Glutamatergic neuron (in vitro differentiated cells): ENCODE results near the gene RNF183. TPM values are rescaled to one million over a fixed set of nuclear protein-coding genes. Genes with fewer than 3 reads are reported as not detected.

Experiments used
- DNase-seq: peaks from one replicate; pipeline ENCODE4 v3.0.0; 2022
- H3K27ac Mint-ChIP-seq: one replicate; pipeline ENCODE4 v1.8.0; 2020; ENCODE audit warnings: mild to moderate bottlenecking, mixed read lengths, inconsistent platforms; ENCODE audit not compliant: unreplicated experiment
- H3K27me3 Mint-ChIP-seq: one replicate; pipeline ENCODE4 v1.8.0; 2020; ENCODE audit warnings: mild to moderate bottlenecking, moderate library complexity, mixed read lengths, inconsistent platforms; ENCODE audit not compliant: unreplicated experiment
- H3K36me3 Mint-ChIP-seq: one replicate; pipeline ENCODE4 v1.8.0; 2020; ENCODE audit warnings: mild to moderate bottlenecking, mixed read lengths, inconsistent platforms; ENCODE audit not compliant: unreplicated experiment
- H3K4me1 Mint-ChIP-seq: one replicate; pipeline ENCODE4 v1.8.0; 2020; ENCODE audit warnings: mild to moderate bottlenecking, low read depth, mixed read lengths, inconsistent platforms; ENCODE audit not compliant: unreplicated experiment
- H3K4me3 Mint-ChIP-seq: one replicate; pipeline ENCODE4 v1.8.0; 2020; ENCODE audit warnings: mild to moderate bottlenecking, mixed read lengths, inconsistent platforms; ENCODE audit not compliant: unreplicated experiment
- H3K9me3 Mint-ChIP-seq: one replicate; pipeline ENCODE4 v1.8.0; 2020; ENCODE audit warnings: mild to moderate bottlenecking, moderate library complexity, mixed read lengths, inconsistent platforms; ENCODE audit not compliant: unreplicated experiment
- total RNA-seq: library from RNA; stranded (reverse); fragmentation: NEBNext Ultra II Directional; extraction: Animal tissue kit (Norgen Biotek cat#: 25700); gene quantifications from one replicate; pipeline ENCODE4 v1.2.1, GENCODE V29; 2021; ENCODE audit not compliant: unreplicated experiment
- TF ChIP-seq, protein P1 (sequence below): fragments of 200-600 bp; sonication (generic); IDR thresholded peaks from one replicate; pipeline ENCODE4 v1.5.0; 2021; ENCODE audit not compliant: partially characterized antibody, unreplicated experiment

Gene RNF183
- total RNA-seq, 1 donor from 2014 or later = not detected

DNA sequence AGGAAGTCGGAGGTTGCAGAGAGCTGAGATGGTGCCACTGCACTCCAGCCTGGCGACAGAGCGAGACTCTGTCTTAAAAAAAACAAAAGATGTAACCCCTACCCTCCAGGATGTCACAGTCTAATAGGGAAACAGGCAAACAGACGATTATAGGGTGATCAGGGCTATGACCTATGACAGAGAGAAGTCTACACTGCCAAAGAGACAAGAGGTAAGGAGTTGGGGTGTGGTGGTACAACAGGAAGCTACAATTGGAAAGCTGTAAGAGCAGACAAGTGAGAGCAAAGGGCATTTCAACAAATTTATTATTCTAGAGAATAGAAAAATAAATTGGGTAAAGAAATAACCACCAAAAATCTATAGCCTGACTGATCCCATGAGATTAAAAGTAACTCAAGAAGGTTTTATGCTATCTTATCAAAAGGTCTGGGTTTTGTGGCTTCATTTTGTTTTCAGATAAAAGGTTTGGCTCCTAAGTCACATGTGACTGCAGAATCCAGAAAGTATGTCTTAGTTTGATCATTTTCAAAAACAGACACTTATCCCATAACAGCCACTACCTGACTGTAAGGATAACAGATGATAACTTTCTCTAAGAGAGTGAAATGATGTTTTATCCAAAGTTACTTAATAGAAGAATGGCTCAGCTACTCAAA is 35.1 kb downstream of the RNF183 start:
- TF ChIP-seq, protein P1, sequence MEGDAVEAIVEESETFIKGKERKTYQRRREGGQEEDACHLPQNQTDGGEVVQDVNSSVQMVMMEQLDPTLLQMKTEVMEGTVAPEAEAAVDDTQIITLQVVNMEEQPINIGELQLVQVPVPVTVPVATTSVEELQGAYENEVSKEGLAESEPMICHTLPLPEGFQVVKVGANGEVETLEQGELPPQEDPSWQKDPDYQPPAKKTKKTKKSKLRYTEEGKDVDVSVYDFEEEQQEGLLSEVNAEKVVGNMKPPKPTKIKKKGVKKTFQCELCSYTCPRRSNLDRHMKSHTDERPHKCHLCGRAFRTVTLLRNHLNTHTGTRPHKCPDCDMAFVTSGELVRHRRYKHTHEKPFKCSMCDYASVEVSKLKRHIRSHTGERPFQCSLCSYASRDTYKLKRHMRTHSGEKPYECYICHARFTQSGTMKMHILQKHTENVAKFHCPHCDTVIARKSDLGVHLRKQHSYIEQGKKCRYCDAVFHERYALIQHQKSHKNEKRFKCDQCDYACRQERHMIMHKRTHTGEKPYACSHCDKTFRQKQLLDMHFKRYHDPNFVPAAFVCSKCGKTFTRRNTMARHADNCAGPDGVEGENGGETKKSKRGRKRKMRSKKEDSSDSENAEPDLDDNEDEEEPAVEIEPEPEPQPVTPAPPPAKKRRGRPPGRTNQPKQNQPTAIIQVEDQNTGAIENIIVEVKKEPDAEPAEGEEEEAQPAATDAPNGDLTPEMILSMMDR = no peak
- DNase-seq = no peak
- H3K27ac Mint-ChIP-seq = no peak overlapping the region
- no peaks in the 10 kb centered on the region for H3K36me3 Mint-ChIP-seq
- H3K9me3 Mint-ChIP-seq = no peaks in the 10 kb centered on the region
- no peaks in the 10 kb centered on the region for H3K27me3 Mint-ChIP-seq
- no peaks in the 10 kb centered on the region for H3K4me1 Mint-ChIP-seq
- H3K4me3 Mint-ChIP-seq = no peak overlapping the region

DNA sequence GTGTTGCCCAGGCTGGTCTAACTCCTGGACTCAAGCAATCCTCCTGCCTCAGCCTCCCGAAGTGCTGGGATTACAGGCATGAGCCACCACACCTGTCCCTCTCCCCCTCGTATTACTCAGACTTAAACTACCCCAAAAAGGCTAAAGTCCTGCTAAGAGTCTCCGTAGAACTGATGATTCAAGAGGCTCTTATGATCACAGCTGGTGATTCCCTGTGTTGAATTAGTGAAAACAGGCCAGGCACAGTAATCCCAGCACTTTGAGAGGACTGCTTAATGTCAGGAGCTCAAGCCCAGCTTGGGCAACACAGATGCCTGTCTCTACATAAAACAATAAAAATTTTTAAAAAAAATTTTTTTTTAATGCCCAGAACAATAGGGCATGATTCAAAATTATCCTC is 37.0 kb downstream of the RNF183 start:
- no peaks in the 10 kb centered on the region for H3K9me3 Mint-ChIP-seq
- peaks cover 1% of the 10 kb centered on the region for H3K27me3 Mint-ChIP-seq
- DNase-seq = no peak
- H3K27ac Mint-ChIP-seq = no peak overlapping the region
- no peak overlapping the region for H3K4me3 Mint-ChIP-seq
- no peaks in the 10 kb centered on the region for H3K36me3 Mint-ChIP-seq
- TF ChIP-seq, protein P1 = no peak
- H3K4me1 Mint-ChIP-seq = no peaks in the 10 kb centered on the region

DNA sequence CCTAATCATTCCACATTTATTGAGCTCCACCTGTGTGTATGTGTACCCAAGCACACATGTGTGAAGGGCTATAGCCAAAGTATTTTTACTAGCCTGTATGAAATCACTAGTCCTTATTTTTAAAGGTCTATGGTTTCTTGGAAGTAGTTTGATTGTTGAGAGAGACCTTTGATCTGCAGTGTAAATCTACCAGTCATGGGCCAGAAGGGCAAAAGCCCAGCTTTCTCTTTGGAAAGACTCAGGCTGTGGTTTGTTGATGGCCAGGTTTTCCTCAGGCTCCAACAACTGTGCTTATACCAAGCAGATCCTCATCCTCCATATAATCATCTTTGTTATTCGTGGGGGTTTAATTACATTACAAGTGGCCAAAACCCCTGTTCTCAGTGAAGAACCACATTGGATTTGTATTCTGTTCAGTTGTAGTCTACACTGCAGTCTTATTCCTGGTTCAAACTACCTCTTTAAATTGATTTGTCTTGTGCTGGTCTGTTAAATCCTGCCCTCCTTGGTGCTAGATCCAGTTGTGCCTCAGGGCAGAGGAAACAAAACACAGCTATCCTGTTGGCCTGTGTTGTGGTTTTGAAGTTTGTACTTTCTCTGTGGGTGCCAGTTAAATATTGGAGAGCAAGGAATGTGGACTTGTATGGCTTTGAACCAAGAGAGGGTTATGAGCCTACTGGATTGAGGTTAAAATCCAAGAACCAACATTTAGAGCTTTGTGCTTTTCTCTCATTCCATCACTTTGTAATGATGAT is 41.1 kb downstream of the RNF183 start:
- no peak for DNase-seq
- Mint-ChIP-seq H3K27me3 (peaks cover 1% of the 10 kb centered on the region), H3K4me3 (no peak overlapping the region), H3K9me3 (no peaks in the 10 kb centered on the region), H3K4me1 (no peaks in the 10 kb centered on the region), H3K27ac (no peak overlapping the region), H3K36me3 (no peaks in the 10 kb centered on the region)
- TF ChIP-seq, protein P1 = no peak

DNA sequence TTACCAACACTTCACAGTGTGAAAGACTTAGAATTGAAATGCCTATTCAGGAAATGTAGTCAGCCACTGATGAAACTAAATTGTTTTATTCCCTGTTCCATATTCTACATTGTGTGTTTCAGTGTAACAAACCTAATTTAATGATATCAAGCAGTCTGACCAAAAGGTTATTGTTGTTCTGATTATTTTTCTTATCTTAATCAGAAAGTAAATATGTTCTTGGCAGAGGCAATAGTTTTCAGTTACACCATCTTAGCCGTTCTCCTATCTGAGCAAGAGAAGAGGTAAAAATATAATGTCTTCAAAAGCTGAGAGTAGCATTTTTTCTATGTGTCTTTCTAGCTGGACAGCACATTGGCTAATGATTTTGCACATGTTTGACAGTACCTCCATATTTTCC is 44.9 kb downstream of the RNF183 start:
- TF ChIP-seq, protein P1 = no peak
- Mint-ChIP-seq H3K4me1 (no peaks in the 10 kb centered on the region), H3K4me3 (no peak overlapping the region), H3K27me3 (peaks cover 1% of the 10 kb centered on the region), H3K36me3 (no peaks in the 10 kb centered on the region), H3K9me3 (no peaks in the 10 kb centered on the region), H3K27ac (no peak overlapping the region)
- DNase-seq = no peak

DNA sequence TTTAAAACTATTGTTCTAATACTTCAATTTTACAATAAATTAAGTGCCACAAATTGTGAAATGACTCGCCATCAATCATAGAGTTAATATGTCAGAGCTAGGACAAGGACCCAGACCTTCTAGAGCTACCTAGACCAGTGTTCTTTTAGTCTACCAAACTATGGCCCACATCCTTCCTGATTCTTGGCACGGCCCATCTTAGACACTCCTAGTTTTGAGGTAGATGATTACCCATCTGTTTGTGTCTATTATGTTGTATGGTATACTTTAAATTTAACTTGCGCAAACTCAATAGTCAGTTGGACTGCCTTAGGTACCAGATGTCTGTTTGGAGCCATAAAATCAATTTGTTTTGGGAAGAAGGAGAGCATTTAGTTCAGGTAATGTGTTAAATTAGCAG is 45.3 kb downstream of the RNF183 start:
- TF ChIP-seq, protein P1 = no peak
- no peak for DNase-seq
- no peak overlapping the region for H3K27ac Mint-ChIP-seq
- no peaks in the 10 kb centered on the region for H3K9me3 Mint-ChIP-seq
- no peak overlapping the region for H3K4me3 Mint-ChIP-seq
- peaks cover 1% of the 10 kb centered on the region for H3K27me3 Mint-ChIP-seq
- no peaks in the 10 kb centered on the region for H3K4me1 Mint-ChIP-seq
- H3K36me3 Mint-ChIP-seq = no peaks in the 10 kb centered on the region
